Measurements from ENCODE around the gene DAZAP1.

DNA sequence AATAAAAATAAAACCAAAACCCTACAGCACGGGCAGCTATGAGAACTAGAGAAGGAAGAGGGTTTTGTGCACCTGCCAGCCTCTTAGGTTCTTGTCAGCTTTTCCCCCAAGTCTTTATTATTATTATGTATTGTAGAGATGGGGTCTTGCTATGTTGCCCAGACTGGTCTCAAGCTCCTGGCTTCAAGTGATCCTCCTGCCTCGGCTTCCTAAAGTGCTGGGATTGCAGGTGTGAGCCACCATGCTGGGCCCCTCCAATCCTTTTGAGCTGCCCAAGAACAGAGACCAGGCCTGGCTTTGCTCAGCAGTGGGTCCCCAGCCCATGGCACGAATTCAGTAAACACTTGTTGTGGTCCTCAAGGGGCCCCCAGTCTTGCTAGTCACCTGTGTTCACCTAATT is 25.1 kb upstream of the DAZAP1 start:
- TF ChIP-seq, protein P1, sequence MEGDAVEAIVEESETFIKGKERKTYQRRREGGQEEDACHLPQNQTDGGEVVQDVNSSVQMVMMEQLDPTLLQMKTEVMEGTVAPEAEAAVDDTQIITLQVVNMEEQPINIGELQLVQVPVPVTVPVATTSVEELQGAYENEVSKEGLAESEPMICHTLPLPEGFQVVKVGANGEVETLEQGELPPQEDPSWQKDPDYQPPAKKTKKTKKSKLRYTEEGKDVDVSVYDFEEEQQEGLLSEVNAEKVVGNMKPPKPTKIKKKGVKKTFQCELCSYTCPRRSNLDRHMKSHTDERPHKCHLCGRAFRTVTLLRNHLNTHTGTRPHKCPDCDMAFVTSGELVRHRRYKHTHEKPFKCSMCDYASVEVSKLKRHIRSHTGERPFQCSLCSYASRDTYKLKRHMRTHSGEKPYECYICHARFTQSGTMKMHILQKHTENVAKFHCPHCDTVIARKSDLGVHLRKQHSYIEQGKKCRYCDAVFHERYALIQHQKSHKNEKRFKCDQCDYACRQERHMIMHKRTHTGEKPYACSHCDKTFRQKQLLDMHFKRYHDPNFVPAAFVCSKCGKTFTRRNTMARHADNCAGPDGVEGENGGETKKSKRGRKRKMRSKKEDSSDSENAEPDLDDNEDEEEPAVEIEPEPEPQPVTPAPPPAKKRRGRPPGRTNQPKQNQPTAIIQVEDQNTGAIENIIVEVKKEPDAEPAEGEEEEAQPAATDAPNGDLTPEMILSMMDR (IDR thresholded peaks at IDR 0.05), result no peak
- no peak for TF ChIP-seq POLR2A (IDR thresholded peaks at IDR 0.05)
